A673 (cell line): ENCODE data around the gene NTF3. TPM values are rescaled to one million over a fixed set of nuclear protein-coding genes. Genes with fewer than 3 reads are reported as not detected.

ENCODE experiments used
- BruUV-seq: library from RNA; stranded (reverse); fragments of 400-500 nt; replicated peaks from 2 replicates; lab custom pipeline; 2021; lab: Mats Ljungman, UMichigan
- CTCF ChIA-PET: fragments of 300-600 bp; sonication (Branson Sonifier 250); formaldehyde crosslinking; loops from one replicate; lab custom pipeline; 2022; ENCODE audit warnings: antibody characterized with exemption; lab: Charles Lee
- POLR2A ChIA-PET: fragments of 300-600 bp; sonication (Branson Sonifier 250); formaldehyde crosslinking; loops from one replicate; lab custom pipeline; 2022; ENCODE audit warnings: antibody characterized with exemption; ENCODE audit not compliant: low non-redundant PET; lab: Charles Lee
- DNase-seq: peaks from one replicate; pipeline ENCODE4 v3.0.0-alpha.2; 2015; ENCODE audit warnings: low spot score
- H3K27ac ChIP-seq: fragments of 200-600 bp; sonication (generic); 2 replicates; pipeline ENCODE4 v1.5.1; 2016; ENCODE audit warnings: mixed run types, low read depth, mild to moderate bottlenecking, mixed read lengths, antibody characterized with exemption, low read length; ENCODE audit not compliant: poor library complexity, severe bottlenecking
- H3K27me3 ChIP-seq: fragments of 200-600 bp; sonication (generic); replicated peaks from 2 replicates; pipeline ENCODE4 v1.6.1; 2017; ENCODE audit warnings: mixed run types, low read depth, mild to moderate bottlenecking, mixed read lengths, antibody characterized with exemption, low read length; ENCODE audit not compliant: insufficient read depth, poor library complexity
- H3K36me3 ChIP-seq: fragments of 200-600 bp; sonication (generic); 2 replicates; pipeline ENCODE4 v1.6.1; 2016; ENCODE audit warnings: mixed run types, mild to moderate bottlenecking, mixed read lengths, antibody characterized with exemption, low read length; ENCODE audit not compliant: insufficient read depth, poor library complexity, severe bottlenecking
- H3K4me1 ChIP-seq: fragments of 200-600 bp; sonication (generic); 2 replicates; pipeline ENCODE4 v1.6.1; 2017; ENCODE audit warnings: mixed run types, mild to moderate bottlenecking, mixed read lengths, antibody characterized with exemption, low read length; ENCODE audit not compliant: insufficient read depth, poor library complexity, severe bottlenecking
- H3K4me3 ChIP-seq: fragments of 200-600 bp; sonication (generic); 2 replicates; pipeline ENCODE4 v1.5.1; 2016; ENCODE audit warnings: low read depth, mixed run types, mild to moderate bottlenecking, mixed read lengths, low read length; ENCODE audit not compliant: poor library complexity, severe bottlenecking
- H3K9me3 ChIP-seq: fragments of 200-600 bp; sonication (generic); 2 replicates; pipeline ENCODE4 v1.6.1; 2016; ENCODE audit warnings: mixed run types, low read depth, mild to moderate bottlenecking, mixed read lengths, antibody characterized with exemption, low read length; ENCODE audit not compliant: poor library complexity, severe bottlenecking
- EZH2 ChIP-seq: fragments of 200-600 bp; sonication (generic); IDR thresholded peaks from 2 replicates; pipeline ENCODE4 v1.6.1; 2017; ENCODE audit warnings: borderline replicate concordance, low read depth, mild to moderate bottlenecking, mixed read lengths, antibody characterized with exemption, low read length; ENCODE audit not compliant: poor library complexity, severe bottlenecking
- intact Hi-C: fragments of 100-400 bp; cut with micrococcal nuclease; formaldehyde crosslinking; loops from one replicate; pipeline ENCODE4 v1.10.0; 2022; ENCODE audit not compliant: unreplicated experiment
- total RNA-seq: library from RNA; stranded (reverse); gene quantifications from 2 replicates; pipeline ENCODE4 v1.2.3, GENCODE V29; 2021
- TF ChIP-seq, protein P1 (sequence below): fragments of 300-800, 200-600 bp; sonication (generic); conservative IDR thresholded peaks from 2 replicates; pipeline ENCODE4 v1.5.1; 2017; ENCODE audit warnings: low read depth, mild to moderate bottlenecking, antibody characterized with exemption, low read length, moderate library complexity, mixed read lengths

NTF3 gene
- total RNA-seq, 1 experiment from 2014 or later, result not detected

GRCh38 chr12:5437182-5437583 is 5.3 kb downstream of the NTF3 start:
- no TSS peak for BruUV-seq
- no peaks in the 10 kb centered on the region for H3K36me3 ChIP-seq
- TF ChIP-seq, protein P1, sequence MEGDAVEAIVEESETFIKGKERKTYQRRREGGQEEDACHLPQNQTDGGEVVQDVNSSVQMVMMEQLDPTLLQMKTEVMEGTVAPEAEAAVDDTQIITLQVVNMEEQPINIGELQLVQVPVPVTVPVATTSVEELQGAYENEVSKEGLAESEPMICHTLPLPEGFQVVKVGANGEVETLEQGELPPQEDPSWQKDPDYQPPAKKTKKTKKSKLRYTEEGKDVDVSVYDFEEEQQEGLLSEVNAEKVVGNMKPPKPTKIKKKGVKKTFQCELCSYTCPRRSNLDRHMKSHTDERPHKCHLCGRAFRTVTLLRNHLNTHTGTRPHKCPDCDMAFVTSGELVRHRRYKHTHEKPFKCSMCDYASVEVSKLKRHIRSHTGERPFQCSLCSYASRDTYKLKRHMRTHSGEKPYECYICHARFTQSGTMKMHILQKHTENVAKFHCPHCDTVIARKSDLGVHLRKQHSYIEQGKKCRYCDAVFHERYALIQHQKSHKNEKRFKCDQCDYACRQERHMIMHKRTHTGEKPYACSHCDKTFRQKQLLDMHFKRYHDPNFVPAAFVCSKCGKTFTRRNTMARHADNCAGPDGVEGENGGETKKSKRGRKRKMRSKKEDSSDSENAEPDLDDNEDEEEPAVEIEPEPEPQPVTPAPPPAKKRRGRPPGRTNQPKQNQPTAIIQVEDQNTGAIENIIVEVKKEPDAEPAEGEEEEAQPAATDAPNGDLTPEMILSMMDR, result no peak
- TF ChIP-seq EZH2, result no peak
- peaks cover 86% of the 10 kb centered on the region for H3K27me3 ChIP-seq
- no peaks in the 10 kb centered on the region for H3K4me1 ChIP-seq
- H3K9me3 ChIP-seq, result no peaks in the 10 kb centered on the region
- no peak overlapping the region for H3K4me3 ChIP-seq
- no peak overlapping the region for H3K27ac ChIP-seq
- intact Hi-C loops, result no loop called here
- ChIA-PET CTCF (no interaction called here), POLR2A (no interaction called here)
- DNase-seq, result no peak

GRCh38 chr12:5437589-5437988 is 5.7 kb downstream of the NTF3 start:
- Histone ChIP-seq H3K4me3 (no peak overlapping the region), H3K4me1 (no peaks in the 10 kb centered on the region), H3K36me3 (no peaks in the 10 kb centered on the region), H3K27me3 (peaks cover 82% of the 10 kb centered on the region), H3K9me3 (no peaks in the 10 kb centered on the region), H3K27ac (no peak overlapping the region)
- no peak for DNase-seq
- TF ChIP-seq, protein P1, result no peak
- TF ChIP-seq EZH2, result no peak
- CTCF ChIA-PET, result no interaction called here
- no TSS peak for BruUV-seq
- POLR2A ChIA-PET, result no interaction called here
- intact Hi-C loops, result no loop called here

GRCh38 chr12:5438671-5439200 is 6.8 kb downstream of the NTF3 start:
- Histone ChIP-seq H3K4me1 (no peaks in the 10 kb centered on the region), H3K27ac (no peak overlapping the region), H3K4me3 (no peak overlapping the region), H3K27me3 (peaks cover 72% of the 10 kb centered on the region), H3K36me3 (no peaks in the 10 kb centered on the region), H3K9me3 (no peaks in the 10 kb centered on the region)
- ChIA-PET POLR2A (no interaction called here), CTCF (no interaction called here)
- intact Hi-C loops, result no loop called here
- no TSS peak for BruUV-seq
- no peak for DNase-seq
- no peak for TF ChIP-seq EZH2
- TF ChIP-seq, protein P1, result no peak
